ENCODE measurements around the gene NAA40. TPM values are rescaled to one million over a fixed set of nuclear protein-coding genes. Genes with fewer than 3 reads are reported as not detected.

NAA40 gene
- total RNA-seq (10 to 100 TPM in 1 of 4 donors, 1 to 10 TPM in 3; 5.4 to 13.7 (median 7.8) TPM), polyA plus RNA-seq (10 to 100 TPM in 1 of 3 donors, 1 to 10 TPM in 2; 4.6 to 10.5 (median 7.6) TPM)
- long read RNA-seq, donor 1, partial matches to known transcripts = 0 of 4 reads
- long read RNA-seq, donor 1, other reads (novel, unspliced or antisense) = 1 of 4 reads
- long read RNA-seq, donor 2, full-length matches to known transcripts = 13 of 17 reads
- long read RNA-seq, donor 2, partial matches to known transcripts = 0 of 17 reads
- long read RNA-seq, donor 2, other reads (novel, unspliced or antisense) = 4 of 17 reads

- peak; percentile 91 to 96 for DNase-seq
- no peaks in the 10 kb centered on the region for H3K9me3 ChIP-seq
- no peaks in the 10 kb centered on the region for H3K27me3 ChIP-seq (ENCODE audit: insufficient read depth in 3 of 3, low read length in 2 of 3)
- intact Hi-C loops (cut with DNase I) = loop anchor here in 1 of 2 donors (2.0 kb wide), 1 partner anchor 20 kb away; no protein-coding TSS in a partner anchor
- 0 to 1% (median 0%) methylated on average over 47 to 90 of the region's 92 CpGs for WGBS, 3 donors
- peak within 1 kb of the TSS; percentile 79 for H3K4me3 ChIP-seq
- H3K27ac ChIP-seq = peak within 1 kb of the TSS; percentile 82
- H3K36me3 ChIP-seq (ENCODE audit: insufficient read depth in 1 of 2, low read depth in 1 of 2) = no peaks in the 10 kb centered on the region
- no peak for TF ChIP-seq CTCF (IDR thresholded peaks at IDR 0.05)
- H3K4me1 ChIP-seq = peaks cover 7% of the 10 kb centered on the region
- peak; percentile 94 to 98 (median 96) for ATAC-seq
Observed at GRCh38 chr11:63938479-63939396, at the start of gene NAA40. Gene NAA40, plus strand, starts transcription at chr11:63939002. Its CDS starts 95 bp downstream, at chr11:63939097.

- Histone ChIP-seq H3K27ac (no peak overlapping the region), H3K9me3 (no peaks in the 10 kb centered on the region), H3K36me3 (ENCODE audit: insufficient read depth in 1 of 2, low read depth in 1 of 2) (no peaks in the 10 kb centered on the region), H3K27me3 (ENCODE audit: insufficient read depth in 3 of 3, low read length in 2 of 3) (no peaks in the 10 kb centered on the region), H3K4me1 (peaks cover 11% of the 10 kb centered on the region), H3K4me3 (no peak overlapping the region)
- ATAC-seq (no peak), DNase-seq (no peak)
- no peak for TF ChIP-seq CTCF (IDR thresholded peaks at IDR 0.05)
- intact Hi-C loops (cut with DNase I) = no loop called here
- 76 to 91% (median 82%) methylated on average over 6 of the region's 6 CpGs for WGBS, 3 donors
Observed at GRCh38 chr11:63889344-63889743, 49.5 kb upstream of the NAA40 start.

- Histone ChIP-seq H3K27ac (no peak overlapping the region), H3K9me3 (no peaks in the 10 kb centered on the region), H3K27me3 (ENCODE audit: insufficient read depth in 3 of 3, low read length in 2 of 3) (no peaks in the 10 kb centered on the region), H3K4me3 (no peak overlapping the region), H3K4me1 (peaks cover 11% of the 10 kb centered on the region), H3K36me3 (ENCODE audit: insufficient read depth in 1 of 2, low read depth in 1 of 2) (peaks cover 0 to 5% of the 10 kb centered on the region in 2 donors)
- no peak for ATAC-seq
- 88 to 90% (median 88%) methylated on average over 7 of the region's 7 CpGs for WGBS, 3 donors
- intact Hi-C loops (cut with DNase I) = no loop called here
- no peak for DNase-seq
- TF ChIP-seq CTCF (IDR thresholded peaks at IDR 0.05) = no peak
Observed at GRCh38 chr11:63890368-63890767, 48.4 kb upstream of the NAA40 start.

- Histone ChIP-seq H3K27ac (no peak overlapping the region), H3K4me1 (peaks cover 11% of the 10 kb centered on the region), H3K36me3 (ENCODE audit: insufficient read depth in 1 of 2, low read depth in 1 of 2) (peaks cover 3 to 23% of the 10 kb centered on the region in 2 donors), H3K4me3 (no peak overlapping the region), H3K27me3 (ENCODE audit: insufficient read depth in 3 of 3, low read length in 2 of 3) (no peaks in the 10 kb centered on the region), H3K9me3 (no peaks in the 10 kb centered on the region)
- ATAC-seq (no peak), DNase-seq (no peak)
- intact Hi-C loops (cut with DNase I) = no loop called here
- 43 to 52% (median 51%) methylated on average over 3 of the region's 3 CpGs for WGBS, 3 donors
- no peak for TF ChIP-seq CTCF (IDR thresholded peaks at IDR 0.05)
Observed at GRCh38 chr11:63892228-63892627, 46.6 kb upstream of the NAA40 start.

Measured in psoas muscle (tissue), 8 donors.